ENCODE results near the gene WARS2.

The WARS2 gene

DNA sequence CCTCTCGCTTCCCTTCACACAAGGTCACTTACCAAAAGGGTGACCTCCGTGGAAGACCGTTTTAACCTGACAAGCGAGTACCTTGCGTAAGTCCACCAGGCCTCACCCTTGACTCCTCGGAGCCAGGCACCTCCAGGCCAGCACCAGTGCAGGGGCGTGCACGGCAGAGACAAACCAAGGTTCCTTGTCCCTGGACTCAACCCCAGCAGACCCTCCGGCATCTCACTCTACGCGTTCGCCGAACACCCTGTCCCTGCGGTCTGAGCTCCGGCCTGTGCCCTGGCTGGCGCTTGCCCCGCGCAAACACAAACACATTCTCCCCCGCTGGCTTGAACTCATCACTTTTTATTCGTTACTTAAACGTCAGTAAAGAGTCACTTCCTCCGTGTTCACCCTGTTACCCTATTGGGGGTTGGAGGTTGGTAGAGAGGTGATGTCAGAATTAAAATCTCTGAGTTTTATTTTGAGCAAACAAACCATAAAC lies 156.9 kb downstream of the WARS2 start:
- DNase-seq (ENCODE audit: low read depth), result no peak

DNA sequence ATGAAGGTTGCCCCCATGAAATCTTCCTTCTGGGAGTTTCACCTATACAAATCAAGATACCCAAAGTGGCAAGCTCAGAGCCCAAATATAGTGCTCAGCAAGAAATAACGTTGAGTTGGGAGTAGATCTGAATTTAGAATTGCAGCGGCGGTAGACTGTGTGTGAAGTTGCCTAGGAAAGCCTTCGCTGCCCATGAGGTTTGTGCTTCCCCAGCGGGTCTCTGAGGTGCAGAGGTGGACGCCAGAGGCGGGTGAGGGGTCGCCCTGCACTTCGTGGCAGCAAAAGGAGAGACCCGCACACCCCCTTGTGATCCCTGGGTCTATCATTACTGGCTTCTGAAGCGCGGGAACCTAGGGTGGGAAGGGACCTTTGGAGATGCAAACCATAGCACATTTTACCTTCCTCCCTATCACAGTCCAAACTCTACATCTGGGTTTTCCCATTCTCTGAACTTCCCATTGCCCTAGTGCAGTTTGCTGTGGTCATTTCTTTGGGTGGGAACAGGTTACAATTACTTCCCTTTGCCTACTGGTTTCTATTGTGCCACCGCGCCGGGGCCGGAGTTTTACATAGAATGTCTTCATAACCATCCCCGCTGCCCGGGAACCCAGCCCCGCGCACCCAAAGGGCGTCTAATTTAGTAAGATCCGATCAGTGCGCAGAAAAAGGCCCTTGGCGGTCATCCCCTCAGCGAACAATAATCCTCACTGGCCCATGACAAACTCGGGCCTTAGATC lies 157.5 kb downstream of the WARS2 start:
- DNase-seq (ENCODE audit: low read depth), result no peak

DNA sequence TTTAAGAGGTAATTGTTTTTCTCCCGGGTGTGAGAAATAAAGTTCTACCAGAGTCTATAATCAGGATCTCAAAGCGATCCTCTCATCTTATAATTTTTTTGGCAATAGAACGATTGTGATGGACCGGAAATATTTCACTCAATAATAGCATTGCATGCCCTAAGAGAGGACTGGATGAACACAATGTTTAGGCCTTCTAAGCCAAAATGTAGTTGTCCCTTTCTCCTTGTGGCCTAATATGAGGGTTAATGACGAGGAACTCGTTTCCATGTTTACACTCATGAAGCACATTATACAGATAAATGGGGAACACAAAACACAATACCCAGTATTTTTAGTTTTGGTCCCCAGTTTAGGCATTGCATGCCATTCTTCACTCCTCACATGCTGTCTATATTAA lies 158.2 kb downstream of the WARS2 start:
- no peak for DNase-seq (ENCODE audit: low read depth)

DNA sequence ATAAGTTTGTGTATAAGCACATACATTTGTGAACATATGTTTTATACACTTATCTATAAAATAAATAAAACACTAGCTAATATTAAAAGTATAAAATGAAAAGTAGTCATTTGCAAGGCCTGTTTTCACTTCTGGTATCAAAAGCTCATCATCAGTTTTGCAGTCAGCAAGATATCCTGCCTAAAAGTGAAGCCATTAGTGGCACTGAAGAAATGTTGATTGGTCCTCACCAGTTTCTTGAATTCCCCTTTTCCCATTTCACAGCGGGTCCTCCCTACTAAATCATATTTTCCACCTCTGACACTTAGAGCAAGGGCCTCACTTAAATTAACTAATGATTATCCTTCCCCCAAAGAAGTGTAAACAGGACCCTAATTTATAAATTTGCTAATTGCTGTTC lies 159.0 kb downstream of the WARS2 start:
- DNase-seq (ENCODE audit: low read depth), result no peak
